HUDEP-2 (cell line): ENCODE results near the gene SPATA32.
A peak's percentile ranks its signal among the peaks of the same experiment; 100 is the strongest.

Experiments used
- DNase-seq, 76 experiments: peaks; one replicate each; lab custom pipeline; 2025; ENCODE audit not compliant: unreplicated experiment in 76 of 76; lab: John Stamatoyannopoulos, UW

Gene SPATA32

GRCh38 chr17:45248132-45248957 lies 13.5 kb downstream of the SPATA32 start:
- DNase-seq = peak in 37 of 76 experiments; percentile 9 to 57 (median 36)

- DNase-seq = peak in 75 of 76 experiments; percentile 28 to 99 (median 95)
Measured at GRCh38 chr17:45247429-45248131, 14.3 kb downstream of the SPATA32 start.

GRCh38 chr17:45246861-45247428 lies 14.9 kb downstream of the SPATA32 start:
- DNase-seq = no peak

- no peak for DNase-seq
Measured at GRCh38 chr17:45246338-45246737, 15.6 kb downstream of the SPATA32 start.

- DNase-seq = no peak
Measured at GRCh38 chr17:45244725-45245656, 16.9 kb downstream of the SPATA32 start.

- no peak for DNase-seq
Measured at GRCh38 chr17:45243750-45244149, 18.1 kb downstream of the SPATA32 start.

- no peak for DNase-seq
Measured at GRCh38 chr17:45242029-45242414, 19.9 kb downstream of the SPATA32 start.

GRCh38 chr17:45241328-45242028 lies 20.4 kb downstream of the SPATA32 start:
- DNase-seq = no peak

- no peak for DNase-seq
Measured at GRCh38 chr17:45240905-45241327, 21.0 kb downstream of the SPATA32 start.

GRCh38 chr17:45238155-45238774 lies 23.6 kb downstream of the SPATA32 start:
- DNase-seq = no peak

- DNase-seq = no peak
Measured at GRCh38 chr17:45237686-45238085, 24.2 kb downstream of the SPATA32 start.

GRCh38 chr17:45236282-45236606 lies 25.6 kb downstream of the SPATA32 start:
- no peak for DNase-seq

- DNase-seq = peak in 57 of 76 experiments; percentile 12 to 70 (median 48)
Measured at GRCh38 chr17:45235416-45236281, 26.2 kb downstream of the SPATA32 start.

- DNase-seq = peak in 3 of 76 experiments; percentile 12 to 34 (median 17)
Measured at GRCh38 chr17:45234641-45235415, 27.1 kb downstream of the SPATA32 start.

GRCh38 chr17:45233423-45233924 lies 28.4 kb downstream of the SPATA32 start:
- no peak for DNase-seq

GRCh38 chr17:45232514-45233422 lies 29.1 kb downstream of the SPATA32 start:
- DNase-seq = no peak
